ENCODE data around the gene NUFIP1.
"Not testable (repeated sequence)": the region's sequence is repeated elsewhere in the genome, so short reads cannot be mapped to it uniquely, and the experiment has no call there.

The NUFIP1 gene

GRCh38 chr13:44969551-44970484, 19.5 kb downstream of the NUFIP1 start:
- DNase-seq: peak; percentile 64

- no peak for DNase-seq
These were observed 20.8 kb downstream of the NUFIP1 start for GRCh38 chr13:44968434-44968815.

GRCh38 chr13:44967704-44968433, 21.4 kb downstream of the NUFIP1 start:
- DNase-seq: no peak

GRCh38 chr13:44961997-44962396, 27.3 kb downstream of the NUFIP1 start:
- DNase-seq: no peak

GRCh38 chr13:44955406-44955805, 33.9 kb downstream of the NUFIP1 start:
- no peak for DNase-seq

- DNase-seq: no peak
These were observed 35.0 kb downstream of the NUFIP1 start for GRCh38 chr13:44954224-44954623.

GRCh38 chr13:44952671-44953070, 36.6 kb downstream of the NUFIP1 start:
- no peak for DNase-seq

- DNase-seq: no peak
These were observed 38.1 kb downstream of the NUFIP1 start for GRCh38 chr13:44951184-44951583.

- DNase-seq: not testable (repeated sequence)
These were observed 45.9 kb downstream of the NUFIP1 start for GRCh38 chr13:44943411-44943810.

- DNase-seq: no peak
These were observed 50.4 kb downstream of the NUFIP1 start for GRCh38 chr13:44938854-44939253.

GRCh38 chr13:44936246-44936645, 53.0 kb downstream of the NUFIP1 start:
- DNase-seq: no peak

GRCh38 chr13:44934724-44935123, 54.5 kb downstream of the NUFIP1 start:
- peak; percentile 52 for DNase-seq

GRCh38 chr13:44932850-44933251, 56.4 kb downstream of the NUFIP1 start:
- DNase-seq: peak; percentile 53

GRCh38 chr13:44932171-44932849, 57.0 kb downstream of the NUFIP1 start:
- DNase-seq: no peak

GRCh38 chr13:44930963-44931623, 58.2 kb downstream of the NUFIP1 start:
- DNase-seq: no peak

- no peak for DNase-seq
These were observed 59.0 kb downstream of the NUFIP1 start for GRCh38 chr13:44930280-44930679.

GRCh38 chr13:44929692-44930091, 59.6 kb downstream of the NUFIP1 start:
- DNase-seq: no peak

- DNase-seq: no peak
These were observed 61.3 kb downstream of the NUFIP1 start for GRCh38 chr13:44927968-44928367.

- peak; percentile 6 for DNase-seq
These were observed 67.1 kb downstream of the NUFIP1 start for GRCh38 chr13:44921931-44922758.

GRCh38 chr13:44921246-44921877, 67.9 kb downstream of the NUFIP1 start:
- no peak for DNase-seq

- no peak for DNase-seq
These were observed 69.3 kb downstream of the NUFIP1 start for GRCh38 chr13:44920013-44920412.

All from inflammatory macrophage treated with lipopolysaccharide for 4 hours (primary cell).